OCI-LY3 (cell line): Measurements from ENCODE around the gene ZNF438.
"Not testable (repeated sequence)": the region's sequence is repeated elsewhere in the genome, so short reads cannot be mapped to it uniquely, and the experiment has no call there.

Experiments used
- H2AFZ ChIP-seq: fragments of 200-600, 300-600 bp; shearing (Covaris generic); 2 replicates; pipeline ENCODE4 v1.6.0; 2014; ENCODE audit warnings: antibody characterized with exemption, low read depth, low read length
- H3K27ac ChIP-seq: fragments of 200-600, 300-600 bp; sonication (generic); 2 replicates; pipeline ENCODE4 v1.5.1; 2014; ENCODE audit warnings: mild to moderate bottlenecking, low read length, moderate library complexity, mixed read lengths
- H3K27me3 ChIP-seq: fragments of 200-600, 300-600 bp; sonication (generic); 2 replicates; pipeline ENCODE4 v1.6.1; 2014; ENCODE audit warnings: low read depth, low read length, mixed read lengths
- H3K36me3 ChIP-seq: fragments of 200-600, 300-600 bp; sonication (generic); replicated peaks from 2 replicates; pipeline ENCODE3; 2014; ENCODE audit warnings: low read depth, low read length, mixed read lengths
- H3K4me1 ChIP-seq: fragments of 300-600, 200-600 bp; sonication (generic); 2 replicates; pipeline ENCODE4 v1.6.1; 2014; ENCODE audit warnings: low read length, mixed read lengths
- H3K4me2 ChIP-seq: fragments of 200-600, 300-600 bp; sonication (generic); 2 replicates; pipeline ENCODE4 v1.6.1; 2014; ENCODE audit warnings: low read length, mixed read lengths
- H3K4me3 ChIP-seq: fragments of 300-600, 200-600 bp; sonication (generic); 2 replicates; pipeline ENCODE4 v1.5.1; 2014; ENCODE audit warnings: antibody characterized with exemption, mild to moderate bottlenecking, low read length, moderate library complexity
- H3K79me2 ChIP-seq: fragments of 300-600, 200-600 bp; shearing (Covaris generic); 2 replicates; pipeline ENCODE4 v1.6.1; 2014; ENCODE audit warnings: mild to moderate bottlenecking, low read length, mixed read lengths
- H3K9ac ChIP-seq: fragments of 300-600, 200-600 bp; shearing (Covaris generic); 2 replicates; pipeline ENCODE4 v1.6.0; 2014; ENCODE audit warnings: mild to moderate bottlenecking, low read length, moderate library complexity
- H3K9me3 ChIP-seq: fragments of 200-600, 300-600 bp; shearing (Covaris generic); 2 replicates; pipeline ENCODE4 v1.6.1; 2014; ENCODE audit warnings: low read length, mixed read lengths; ENCODE audit not compliant: insufficient read depth
- H4K20me1 ChIP-seq: fragments of 200-600, 300-600 bp; sonication (generic); 2 replicates; pipeline ENCODE4 v1.6.1; 2016; ENCODE audit warnings: low read length, mixed read lengths; ENCODE audit not compliant: insufficient read depth
- CTCF ChIP-seq: fragments of 200-600, 300-600 bp; sonication (generic); IDR thresholded peaks from 2 replicates; pipeline ENCODE4 v1.5.1; 2014; ENCODE audit warnings: antibody characterized with exemption, low read length, low read depth
- EZH2phosphoT487 ChIP-seq: fragments of 200-600 bp; shearing (Covaris generic); IDR thresholded peaks from 2 replicates; pipeline ENCODE4 v1.6.1; 2018; ENCODE audit warnings: antibody characterized with exemption, mixed run types, low read depth

ZNF438 gene

GRCh38 chr10:31028081-31028480, 3.6 kb downstream of the ZNF438 start:
- no peaks in the 10 kb centered on the region for H3K36me3 ChIP-seq
- peaks cover 12% of the 10 kb centered on the region for H3K4me1 ChIP-seq
- H3K9me3 ChIP-seq = no peaks in the 10 kb centered on the region
- H3K9ac ChIP-seq = no peak overlapping the region
- H3K4me2 ChIP-seq = no peak overlapping the region
- peaks cover 6% of the 10 kb centered on the region for H3K79me2 ChIP-seq
- H3K27ac ChIP-seq = no peak overlapping the region
- no peaks in the 10 kb centered on the region for H4K20me1 ChIP-seq
- H2AFZ ChIP-seq = no peak overlapping the region
- no peak for TF ChIP-seq EZH2phosphoT487
- TF ChIP-seq CTCF = no peak
- H3K27me3 ChIP-seq = no peaks in the 10 kb centered on the region
- H3K4me3 ChIP-seq = no peak overlapping the region

DNA sequence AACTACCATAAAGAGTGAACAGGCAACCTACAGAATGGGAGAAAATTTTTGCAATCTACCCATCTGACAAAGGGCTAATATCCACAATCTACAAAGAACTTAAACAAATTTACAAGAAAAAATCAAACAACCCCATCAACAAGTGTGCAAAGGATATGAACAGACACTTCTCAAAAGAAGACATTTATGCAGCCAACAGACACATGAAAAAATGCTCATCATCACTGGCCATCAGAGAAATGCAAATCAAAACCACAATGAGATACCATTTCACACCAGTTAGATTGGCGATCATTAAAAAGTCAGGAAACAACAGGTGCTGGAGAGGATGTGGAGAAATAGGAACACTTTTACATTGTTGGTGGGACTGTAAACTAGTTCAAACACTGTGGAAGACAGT, 5.4 kb downstream of the ZNF438 start:
- not testable (repeated sequence) for H3K36me3 ChIP-seq, H4K20me1 ChIP-seq, H3K4me1 ChIP-seq, H3K27me3 ChIP-seq, H3K27ac ChIP-seq, H3K9me3 ChIP-seq, H3K9ac ChIP-seq, H3K4me3 ChIP-seq, H3K4me2 ChIP-seq, H3K79me2 ChIP-seq, H2AFZ ChIP-seq

DNA sequence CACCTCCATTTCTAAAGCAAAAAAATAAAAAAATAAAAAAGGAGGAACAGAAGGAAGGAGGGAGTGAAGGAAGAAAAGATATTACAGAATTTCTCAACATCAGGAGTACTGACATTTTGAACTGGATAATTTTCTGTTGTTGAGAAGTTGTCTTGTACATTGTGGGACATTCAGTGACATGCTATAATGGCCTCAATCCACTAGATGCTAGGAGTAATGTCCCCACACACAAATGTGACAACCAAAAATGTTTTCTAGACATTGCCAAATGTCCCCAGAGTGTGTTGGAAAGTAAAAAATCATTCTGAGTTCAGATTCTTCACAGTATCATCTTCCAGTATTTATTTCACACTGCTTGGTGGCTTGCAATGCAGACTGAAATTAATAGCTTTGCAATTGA, 6.5 kb downstream of the ZNF438 start:
- TF ChIP-seq EZH2phosphoT487 (no peak), CTCF (no peak)
- Histone ChIP-seq H3K4me3 (no peak overlapping the region), H3K27ac (no peak overlapping the region), H2AFZ (no peak overlapping the region), H3K36me3 (no peaks in the 10 kb centered on the region), H3K4me1 (no peaks in the 10 kb centered on the region), H3K4me2 (no peak overlapping the region), H4K20me1 (no peaks in the 10 kb centered on the region), H3K9ac (no peak overlapping the region), H3K79me2 (0 out of 2 replicates have a peak, but pooled peaks cover 3% of the 10 kb centered on the region), H3K9me3 (no peaks in the 10 kb centered on the region), H3K27me3 (no peaks in the 10 kb centered on the region)

GRCh38 chr10:31023558-31023957, 8.1 kb downstream of the ZNF438 start:
- H3K4me1 ChIP-seq = no peaks in the 10 kb centered on the region
- H3K9ac ChIP-seq = no peak overlapping the region
- H4K20me1 ChIP-seq = no peaks in the 10 kb centered on the region
- no peaks in the 10 kb centered on the region for H3K36me3 ChIP-seq
- H3K4me2 ChIP-seq = no peak overlapping the region
- H3K4me3 ChIP-seq = no peak overlapping the region
- H3K79me2 ChIP-seq = 0 out of 2 replicates have a peak, but pooled peaks cover 3% of the 10 kb centered on the region
- no peaks in the 10 kb centered on the region for H3K27me3 ChIP-seq
- H3K27ac ChIP-seq = no peak overlapping the region
- TF ChIP-seq CTCF = no peak
- no peak for TF ChIP-seq EZH2phosphoT487
- H3K9me3 ChIP-seq = no peaks in the 10 kb centered on the region
- no peak overlapping the region for H2AFZ ChIP-seq

DNA sequence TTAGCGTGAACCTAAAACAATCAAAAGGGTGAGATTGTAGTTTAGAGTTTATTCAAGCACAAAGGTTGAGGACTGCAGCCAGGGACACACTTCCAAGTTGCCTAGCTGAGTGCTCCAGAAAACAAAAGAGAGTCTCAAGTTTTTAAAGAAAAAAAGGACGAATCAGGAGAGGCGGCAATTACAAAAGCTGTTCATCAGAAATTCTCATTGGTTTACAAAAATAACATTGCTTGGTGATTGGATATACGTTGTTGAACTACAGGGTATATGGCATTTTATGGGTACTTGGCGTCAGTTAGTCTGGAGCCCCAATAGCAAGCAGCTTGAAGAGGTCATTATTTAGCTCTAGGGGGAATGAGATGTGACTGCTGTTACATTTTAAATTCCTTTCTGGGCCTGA, 11.5 kb downstream of the ZNF438 start:
- H3K27me3 ChIP-seq = no peaks in the 10 kb centered on the region
- no peaks in the 10 kb centered on the region for H3K36me3 ChIP-seq
- H3K79me2 ChIP-seq = 0 out of 2 replicates have a peak, but pooled peaks cover 3% of the 10 kb centered on the region
- no peak overlapping the region for H3K27ac ChIP-seq
- H2AFZ ChIP-seq = no peak overlapping the region
- H3K4me3 ChIP-seq = no peak overlapping the region
- H4K20me1 ChIP-seq = no peaks in the 10 kb centered on the region
- TF ChIP-seq EZH2phosphoT487 = no peak
- TF ChIP-seq CTCF = no peak
- H3K9me3 ChIP-seq = no peaks in the 10 kb centered on the region
- H3K9ac ChIP-seq = no peak overlapping the region
- no peaks in the 10 kb centered on the region for H3K4me1 ChIP-seq
- H3K4me2 ChIP-seq = no peak overlapping the region
